GM12874 (cell line): ENCODE data around the gene NFKB2.

Experiments used
- TF ChIP-seq, protein P1 (sequence below): IDR thresholded peaks from 2 replicates; pipeline ENCODE4 v1.5.1; 2011; ENCODE audit warnings: low read depth, mild to moderate bottlenecking, control low read depth, low read length, moderate library complexity; ENCODE audit not compliant: insufficient read depth

The NFKB2 gene

DNA sequence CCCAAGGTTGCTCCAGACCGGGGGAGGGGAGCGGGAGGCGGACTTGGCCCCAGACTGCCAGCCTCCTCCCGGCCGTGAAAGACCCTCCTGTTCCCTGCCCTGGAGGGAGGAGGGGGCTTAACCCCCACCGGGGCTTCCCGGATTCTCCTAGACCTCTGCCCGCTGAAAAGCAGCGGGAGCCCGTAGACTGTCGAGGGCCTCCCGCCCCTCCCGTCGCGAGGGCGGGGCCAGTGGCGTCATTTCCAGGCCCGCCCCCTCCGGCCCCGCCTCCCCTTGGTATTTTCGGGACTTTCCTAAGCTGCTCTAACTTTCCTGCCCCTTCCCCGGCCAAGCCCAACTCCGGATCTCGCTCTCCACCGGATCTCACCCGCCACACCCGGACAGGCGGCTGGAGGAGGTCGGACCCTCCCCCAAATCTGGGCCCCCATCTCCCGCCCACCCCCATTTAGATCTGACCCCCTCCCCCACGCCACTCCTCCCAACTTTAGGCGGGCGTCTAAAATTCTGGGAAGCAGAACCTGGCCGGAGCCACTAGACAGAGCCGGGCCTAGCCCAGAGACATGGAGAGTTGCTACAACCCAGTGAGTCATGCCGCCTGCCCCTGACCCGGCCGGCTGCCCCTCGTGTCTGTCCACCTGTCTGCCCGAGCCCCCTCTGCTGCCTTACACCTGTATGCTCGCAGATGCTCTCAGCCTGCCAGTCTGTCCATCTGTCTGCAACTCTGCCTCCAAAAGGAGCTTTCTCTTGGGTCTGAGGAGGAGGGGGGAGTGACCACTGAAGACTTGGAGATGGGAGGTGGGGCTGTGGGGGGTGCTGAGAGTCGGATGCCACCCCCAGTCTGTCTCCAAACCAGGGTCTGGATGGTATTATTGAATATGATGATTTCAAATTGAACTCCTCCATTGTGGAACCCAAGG is at the start of gene NFKB2:
Gene NFKB2 (plus strand): TSS at position 306 of the 917 bp plus-strand sequence. CDS start 255 bp downstream, at position 561.
- TF ChIP-seq, protein P1, sequence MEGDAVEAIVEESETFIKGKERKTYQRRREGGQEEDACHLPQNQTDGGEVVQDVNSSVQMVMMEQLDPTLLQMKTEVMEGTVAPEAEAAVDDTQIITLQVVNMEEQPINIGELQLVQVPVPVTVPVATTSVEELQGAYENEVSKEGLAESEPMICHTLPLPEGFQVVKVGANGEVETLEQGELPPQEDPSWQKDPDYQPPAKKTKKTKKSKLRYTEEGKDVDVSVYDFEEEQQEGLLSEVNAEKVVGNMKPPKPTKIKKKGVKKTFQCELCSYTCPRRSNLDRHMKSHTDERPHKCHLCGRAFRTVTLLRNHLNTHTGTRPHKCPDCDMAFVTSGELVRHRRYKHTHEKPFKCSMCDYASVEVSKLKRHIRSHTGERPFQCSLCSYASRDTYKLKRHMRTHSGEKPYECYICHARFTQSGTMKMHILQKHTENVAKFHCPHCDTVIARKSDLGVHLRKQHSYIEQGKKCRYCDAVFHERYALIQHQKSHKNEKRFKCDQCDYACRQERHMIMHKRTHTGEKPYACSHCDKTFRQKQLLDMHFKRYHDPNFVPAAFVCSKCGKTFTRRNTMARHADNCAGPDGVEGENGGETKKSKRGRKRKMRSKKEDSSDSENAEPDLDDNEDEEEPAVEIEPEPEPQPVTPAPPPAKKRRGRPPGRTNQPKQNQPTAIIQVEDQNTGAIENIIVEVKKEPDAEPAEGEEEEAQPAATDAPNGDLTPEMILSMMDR: no peak

DNA sequence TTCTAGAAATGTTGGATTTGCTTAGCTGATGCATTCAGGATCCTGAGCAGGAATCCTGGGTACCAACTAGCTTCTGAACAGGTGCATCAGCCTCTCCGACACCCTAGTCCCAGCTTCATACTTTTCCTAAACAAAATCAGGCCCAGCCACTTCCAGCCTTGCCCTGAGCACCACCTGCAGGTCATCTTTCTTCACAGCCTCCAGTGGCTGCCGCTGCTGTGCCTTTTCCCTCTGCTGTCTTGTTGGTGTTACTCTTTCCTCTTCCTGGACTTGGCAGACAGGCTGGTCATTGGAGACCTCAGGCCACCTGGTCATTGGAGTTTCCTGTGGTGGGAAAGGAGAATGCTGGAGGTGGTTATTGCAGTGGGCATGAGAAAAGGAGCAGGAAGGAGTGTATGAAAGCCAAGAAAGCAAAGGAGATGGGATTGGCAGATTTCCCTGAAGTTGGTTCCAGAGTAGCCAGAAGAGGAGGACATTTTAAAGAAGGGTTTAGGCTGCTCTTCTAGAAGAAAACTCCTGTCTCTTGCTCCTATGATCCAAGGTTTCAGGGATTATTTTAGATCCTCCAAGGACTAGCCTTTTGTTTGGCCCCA is 48.2 kb upstream of the NFKB2 start:
- TF ChIP-seq, protein P1: peak; percentile 30; the same call in 1 of the 2 replicates

GRCh38 chr10:102352066-102352715 is 43.3 kb upstream of the NFKB2 start:
- TF ChIP-seq, protein P1: peak; percentile 85

DNA sequence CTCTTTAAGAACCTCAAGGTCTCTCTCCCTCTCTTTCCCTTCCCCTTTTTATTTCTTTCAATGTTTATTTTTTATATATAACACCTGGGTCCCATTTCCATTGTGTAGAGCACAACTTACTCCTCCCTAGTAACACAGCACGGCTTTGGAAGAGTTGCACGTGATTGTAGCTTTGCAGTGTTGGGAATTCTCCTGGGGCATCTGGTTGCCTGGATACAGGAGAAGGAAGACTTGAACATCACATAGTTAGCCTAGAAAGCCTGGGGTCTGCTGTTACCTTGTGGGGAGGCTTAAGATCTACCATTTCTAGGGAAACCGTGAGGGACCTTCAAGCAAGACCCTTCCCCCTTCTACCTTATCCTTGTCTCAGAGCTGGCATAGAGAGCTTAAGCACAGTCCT is 41.1 kb upstream of the NFKB2 start:
- TF ChIP-seq, protein P1: no peak

DNA sequence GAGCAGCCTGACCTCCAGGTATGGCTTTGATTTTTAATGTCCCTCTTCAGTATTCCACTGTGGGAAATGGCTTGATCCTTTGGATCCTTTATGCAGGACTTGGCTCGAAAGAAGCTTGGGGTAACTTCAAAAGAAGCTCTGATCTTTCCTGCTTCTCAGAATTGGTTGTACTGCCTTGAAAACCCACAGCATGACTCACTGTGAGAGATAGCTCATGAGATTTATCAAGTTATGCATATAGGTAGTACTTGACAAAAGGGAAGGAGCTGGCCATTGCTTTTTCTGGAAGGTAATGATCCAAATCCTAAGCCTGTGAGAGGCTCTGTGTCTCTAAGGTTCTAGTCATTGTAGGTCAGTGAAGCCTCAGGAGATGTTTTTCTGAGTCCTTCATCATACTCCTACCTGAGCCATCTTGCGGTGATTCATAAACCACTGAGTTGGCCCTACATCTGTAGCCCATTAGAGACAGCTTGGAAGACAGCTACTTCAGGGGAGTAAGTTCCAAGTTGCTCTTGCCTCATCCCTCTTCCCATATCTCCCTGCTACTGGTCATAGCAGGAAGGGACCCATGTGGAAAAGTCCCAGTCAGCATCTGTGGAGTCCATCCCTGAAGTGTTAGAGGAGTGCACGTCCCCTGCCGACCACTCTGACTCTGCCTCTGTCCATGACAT is 36.7 kb upstream of the NFKB2 start:
- TF ChIP-seq, protein P1: no peak

GRCh38 chr10:102367441-102367840 is 28.1 kb upstream of the NFKB2 start:
- TF ChIP-seq, protein P1: no peak

- TF ChIP-seq, protein P1: no peak
Observed at GRCh38 chr10:102368077-102368476, 27.4 kb upstream of the NFKB2 start.
